Prostate gland (tissue), 2 donors: ENCODE measurements around the gene ATXN1. TPM values are rescaled to one million over a fixed set of nuclear protein-coding genes. Genes with fewer than 3 reads are reported as not detected.

Source experiments
- DNase-seq: peaks from one replicate; pipeline ENCODE4 v3.0.0-alpha.2; 2019; ENCODE audit warnings: low spot score
- H3K27ac ChIP-seq, 2 donors: fragments of 200-600 bp; sonication (generic); 2 replicates each; pipeline ENCODE4 v1.5.1; 2017 to 2019
- H3K27me3 ChIP-seq: fragments of 200-600 bp; sonication (generic); replicated peaks from 2 replicates; pipeline ENCODE4 v1.5.1; 2019; ENCODE audit not compliant: insufficient read depth
- H3K36me3 ChIP-seq, 2 donors: fragments of 200-600 bp; sonication (generic); 1 replicate in 1 of 2; 2 replicates in 1 of 2; pipeline versions ENCODE4 v1.5.1 to v1.8.1; 2017 to 2019
- H3K4me1 ChIP-seq: fragments of 200-600 bp; sonication (generic); replicated peaks from 2 replicates; pipeline ENCODE4 v1.5.1; 2019
- H3K4me3 ChIP-seq, 2 donors: fragments of 200-600 bp; sonication (generic); 2 replicates each; pipeline ENCODE4 v1.5.1; 2017 to 2019
- H3K9me3 ChIP-seq: fragments of 200-600 bp; sonication (generic); 2 replicates; pipeline ENCODE4 v1.5.1; 2017
- POLR2A ChIP-seq: fragments of 450-650 bp; IDR thresholded peaks from one replicate; pipeline ENCODE4 v1.6.1; 2016; ENCODE audit warnings: antibody characterized with exemption, mild to moderate bottlenecking
- POLR2AphosphoS5 ChIP-seq: sonication (generic); formaldehyde crosslinking; IDR thresholded peaks from one replicate; pipeline ENCODE4 v1.6.1; 2017; ENCODE audit warnings: antibody characterized with exemption
- WGBS: methylation state at CpG from one replicate; pipeline ENCODE4 v1.1.5; 2018; 5-methylcytosine and 5-hydroxymethylcytosine counted together
- intact Hi-C: fragments of 100-400 bp; cut with DNase I; formaldehyde crosslinking; loops from one replicate; pipeline ENCODE4 v1.14.2; 2022
- total RNA-seq, 2 donors: library from RNA; depleted of rRNA; stranded (reverse); fragments of >200 nt; gene quantifications; one replicate each; pipeline ENCODE4 v1.1.0, GENCODE V29; 2016
- TF ChIP-seq, protein P1 (sequence below), 4 experiments: fragments of 200-600 bp in 2 of 4; fragments of 450-650 bp in 2 of 4; sonication (generic) in 2 of 4; IDR thresholded peaks; 1 replicate in 3 of 4; 2 replicates in 1 of 4; pipeline ENCODE4 v1.5.1; 2016 to 2019; ENCODE audit warnings: antibody characterized with exemption in 4 of 4, mild to moderate bottlenecking in 2 of 4, moderate library complexity in 2 of 4

ATXN1 gene
- total RNA-seq, 2 donors from 2014 or later = 28.5 to 89.0 TPM

DNA sequence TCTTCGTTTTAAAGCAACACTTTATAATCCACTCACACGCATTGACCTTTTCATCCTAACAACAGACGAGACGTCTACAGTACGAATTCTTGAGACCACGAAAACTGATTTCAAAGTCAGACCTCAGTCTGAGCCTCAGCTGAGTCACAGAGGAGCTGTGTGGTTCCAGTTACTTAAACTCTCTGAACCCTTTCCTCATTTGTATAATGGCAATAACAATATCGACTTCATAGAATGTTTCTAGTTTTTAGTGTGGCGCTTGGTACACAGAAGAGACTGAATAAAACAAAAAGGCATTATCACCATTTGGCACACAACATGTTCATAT is 236.9 kb downstream of the ATXN1 start:
- no peak overlapping the region for H3K27ac ChIP-seq
- TF ChIP-seq, protein P1, sequence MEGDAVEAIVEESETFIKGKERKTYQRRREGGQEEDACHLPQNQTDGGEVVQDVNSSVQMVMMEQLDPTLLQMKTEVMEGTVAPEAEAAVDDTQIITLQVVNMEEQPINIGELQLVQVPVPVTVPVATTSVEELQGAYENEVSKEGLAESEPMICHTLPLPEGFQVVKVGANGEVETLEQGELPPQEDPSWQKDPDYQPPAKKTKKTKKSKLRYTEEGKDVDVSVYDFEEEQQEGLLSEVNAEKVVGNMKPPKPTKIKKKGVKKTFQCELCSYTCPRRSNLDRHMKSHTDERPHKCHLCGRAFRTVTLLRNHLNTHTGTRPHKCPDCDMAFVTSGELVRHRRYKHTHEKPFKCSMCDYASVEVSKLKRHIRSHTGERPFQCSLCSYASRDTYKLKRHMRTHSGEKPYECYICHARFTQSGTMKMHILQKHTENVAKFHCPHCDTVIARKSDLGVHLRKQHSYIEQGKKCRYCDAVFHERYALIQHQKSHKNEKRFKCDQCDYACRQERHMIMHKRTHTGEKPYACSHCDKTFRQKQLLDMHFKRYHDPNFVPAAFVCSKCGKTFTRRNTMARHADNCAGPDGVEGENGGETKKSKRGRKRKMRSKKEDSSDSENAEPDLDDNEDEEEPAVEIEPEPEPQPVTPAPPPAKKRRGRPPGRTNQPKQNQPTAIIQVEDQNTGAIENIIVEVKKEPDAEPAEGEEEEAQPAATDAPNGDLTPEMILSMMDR (IDR thresholded peaks at IDR 0.05) = no peak
- no peak for TF ChIP-seq POLR2AphosphoS5
- no peak for TF ChIP-seq POLR2A
- intact Hi-C loops = no loop called here
- H3K4me1 ChIP-seq = no peaks in the 10 kb centered on the region
- H3K9me3 ChIP-seq = no peaks in the 10 kb centered on the region
- no peak for DNase-seq
- no peaks in the 10 kb centered on the region for H3K27me3 ChIP-seq
- H3K36me3 ChIP-seq = no peaks in the 10 kb centered on the region
- H3K4me3 ChIP-seq = no peak overlapping the region
- WGBS = 75% methylated on average over 8 of the region's 8 CpGs

DNA sequence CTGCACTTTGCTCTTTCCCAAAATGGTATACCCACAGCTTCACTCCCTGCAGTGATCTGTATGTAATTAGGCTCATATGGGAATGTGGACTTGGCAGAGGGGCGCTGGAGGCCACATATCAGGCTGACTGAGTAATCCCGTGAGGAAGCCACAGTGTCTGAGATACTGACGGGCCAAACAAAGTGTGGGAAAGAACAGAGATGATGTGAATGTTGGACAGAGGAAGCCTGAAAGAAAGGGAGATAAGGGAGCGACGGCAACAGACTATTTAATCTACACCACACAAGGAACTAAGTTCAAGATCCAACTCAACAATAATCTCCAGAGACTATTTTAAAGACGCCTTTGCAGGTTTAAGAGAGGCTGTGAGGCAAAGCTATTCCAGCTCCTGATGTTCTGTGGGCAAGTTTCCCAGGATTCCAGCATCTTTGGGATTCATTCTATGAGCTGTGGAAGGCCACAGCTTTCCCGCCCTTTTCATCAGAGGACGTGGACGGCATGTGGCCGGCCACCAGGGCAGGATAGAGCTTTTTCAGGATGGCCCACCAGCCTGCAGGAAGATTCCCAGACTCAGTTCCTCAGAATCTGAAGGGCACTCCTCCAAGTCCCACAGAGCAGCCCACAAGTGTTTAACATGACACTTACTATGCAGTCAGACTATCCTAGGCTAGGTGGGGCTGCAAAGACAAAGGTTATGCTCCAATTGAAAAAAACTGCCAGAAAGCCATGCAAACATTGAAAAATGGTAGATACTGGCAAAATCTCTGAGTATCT is 237.5 kb downstream of the ATXN1 start:
- DNase-seq = no peak
- intact Hi-C loops = no loop called here
- Histone ChIP-seq H3K27me3 (no peaks in the 10 kb centered on the region), H3K9me3 (no peaks in the 10 kb centered on the region), H3K36me3 (no peaks in the 10 kb centered on the region), H3K4me3 (no peak overlapping the region), H3K4me1 (no peaks in the 10 kb centered on the region), H3K27ac (no peak overlapping the region)
- TF ChIP-seq POLR2A = no peak
- no peak for TF ChIP-seq POLR2AphosphoS5
- TF ChIP-seq, protein P1 (IDR thresholded peaks at IDR 0.05) = no peak
- WGBS = 45% methylated on average over 10 of the region's 10 CpGs

DNA sequence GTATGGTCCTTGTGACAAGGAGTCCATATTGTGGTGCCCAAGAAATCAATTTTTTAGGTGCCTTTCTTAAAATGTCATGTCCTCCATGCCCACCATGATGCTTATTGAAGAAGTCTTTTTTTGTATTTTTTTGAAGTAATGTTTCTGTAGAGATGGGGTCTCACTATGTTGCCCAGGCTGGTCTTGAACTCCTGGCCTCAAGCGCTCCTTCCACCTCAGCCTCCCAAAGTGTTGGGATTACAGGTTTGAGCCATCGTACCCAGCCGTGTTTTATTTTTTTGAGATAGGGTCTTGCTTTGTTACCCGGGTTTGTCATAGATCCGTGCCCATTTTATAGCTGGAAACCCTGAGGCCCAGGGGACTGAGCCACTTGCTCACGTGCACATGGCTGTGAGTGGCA is 238.3 kb downstream of the ATXN1 start:
- no peak overlapping the region for H3K27ac ChIP-seq
- DNase-seq = no peak
- no peak overlapping the region for H3K4me3 ChIP-seq
- intact Hi-C loops = no loop called here
- TF ChIP-seq, protein P1 (IDR thresholded peaks at IDR 0.05) = no peak
- TF ChIP-seq POLR2AphosphoS5 = no peak
- TF ChIP-seq POLR2A = no peak
- no peaks in the 10 kb centered on the region for H3K9me3 ChIP-seq
- H3K27me3 ChIP-seq = no peaks in the 10 kb centered on the region
- H3K4me1 ChIP-seq = no peaks in the 10 kb centered on the region
- WGBS = over 99% methylated on average over 6 of the region's 6 CpGs
- no peaks in the 10 kb centered on the region for H3K36me3 ChIP-seq

DNA sequence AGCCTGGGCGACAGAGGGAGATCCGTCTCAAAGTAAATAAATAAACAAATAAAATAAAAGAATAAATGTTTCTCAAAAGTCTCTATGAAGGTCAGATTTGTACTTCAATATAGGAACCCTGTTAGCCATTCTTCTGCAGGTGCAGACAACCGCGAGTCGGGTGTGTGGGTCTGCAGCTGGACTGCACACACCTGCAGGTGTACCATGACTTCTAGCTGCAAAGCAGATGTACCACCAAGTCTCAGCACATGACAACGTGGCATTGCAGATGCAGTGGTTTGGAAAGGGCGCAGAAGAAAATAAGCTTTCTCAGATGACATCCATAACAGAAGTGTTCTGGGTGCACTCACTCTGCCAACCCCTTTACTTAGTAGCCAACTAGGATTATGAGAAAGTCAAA is 239.7 kb downstream of the ATXN1 start:
- H3K27me3 ChIP-seq = no peaks in the 10 kb centered on the region
- no peaks in the 10 kb centered on the region for H3K9me3 ChIP-seq
- no peaks in the 10 kb centered on the region for H3K36me3 ChIP-seq
- intact Hi-C loops = no loop called here
- H3K4me1 ChIP-seq = no peaks in the 10 kb centered on the region
- TF ChIP-seq POLR2A (no peak), POLR2AphosphoS5 (no peak)
- TF ChIP-seq, protein P1 (IDR thresholded peaks at IDR 0.05) = no peak
- no peak for DNase-seq
- H3K4me3 ChIP-seq = no peak overlapping the region
- no peak overlapping the region for H3K27ac ChIP-seq
- WGBS = 93% methylated on average over 7 of the region's 7 CpGs
